T-helper 1 cell treated with Interleukin-12 subunit alpha and Interleukin-12 subunit beta and Interleukin-4 antibody, amounts not matched to agents 30 μg/mL and 1 μg/mL, for 36 hours (primary cell): ENCODE results near the gene USP32.
"Not testable (repeated sequence)": the region's sequence is repeated elsewhere in the genome, so short reads cannot be mapped to it uniquely, and the experiment has no call there.

Source experiments
- H3K27ac Mint-ChIP-seq: one replicate; pipeline ENCODE4 v1.8.0; 2021; ENCODE audit warnings: mild to moderate bottlenecking, mixed read lengths
- H3K27me3 Mint-ChIP-seq: one replicate; pipeline ENCODE4 v1.8.0; 2021; ENCODE audit warnings: low read depth, mixed read lengths
- H3K36me3 Mint-ChIP-seq: one replicate; pipeline ENCODE4 v1.8.0; 2021; ENCODE audit warnings: low read depth, mixed read lengths
- H3K4me1 Mint-ChIP-seq: one replicate; pipeline ENCODE4 v1.8.0; 2021; ENCODE audit warnings: low read depth, mixed read lengths
- H3K4me3 Mint-ChIP-seq: one replicate; pipeline ENCODE4 v1.8.0; 2021; ENCODE audit warnings: mild to moderate bottlenecking, moderate library complexity, mixed read lengths
- H3K9me3 Mint-ChIP-seq: one replicate; pipeline ENCODE4 v1.8.0; 2021; ENCODE audit warnings: mixed read lengths

The USP32 gene, protein sequence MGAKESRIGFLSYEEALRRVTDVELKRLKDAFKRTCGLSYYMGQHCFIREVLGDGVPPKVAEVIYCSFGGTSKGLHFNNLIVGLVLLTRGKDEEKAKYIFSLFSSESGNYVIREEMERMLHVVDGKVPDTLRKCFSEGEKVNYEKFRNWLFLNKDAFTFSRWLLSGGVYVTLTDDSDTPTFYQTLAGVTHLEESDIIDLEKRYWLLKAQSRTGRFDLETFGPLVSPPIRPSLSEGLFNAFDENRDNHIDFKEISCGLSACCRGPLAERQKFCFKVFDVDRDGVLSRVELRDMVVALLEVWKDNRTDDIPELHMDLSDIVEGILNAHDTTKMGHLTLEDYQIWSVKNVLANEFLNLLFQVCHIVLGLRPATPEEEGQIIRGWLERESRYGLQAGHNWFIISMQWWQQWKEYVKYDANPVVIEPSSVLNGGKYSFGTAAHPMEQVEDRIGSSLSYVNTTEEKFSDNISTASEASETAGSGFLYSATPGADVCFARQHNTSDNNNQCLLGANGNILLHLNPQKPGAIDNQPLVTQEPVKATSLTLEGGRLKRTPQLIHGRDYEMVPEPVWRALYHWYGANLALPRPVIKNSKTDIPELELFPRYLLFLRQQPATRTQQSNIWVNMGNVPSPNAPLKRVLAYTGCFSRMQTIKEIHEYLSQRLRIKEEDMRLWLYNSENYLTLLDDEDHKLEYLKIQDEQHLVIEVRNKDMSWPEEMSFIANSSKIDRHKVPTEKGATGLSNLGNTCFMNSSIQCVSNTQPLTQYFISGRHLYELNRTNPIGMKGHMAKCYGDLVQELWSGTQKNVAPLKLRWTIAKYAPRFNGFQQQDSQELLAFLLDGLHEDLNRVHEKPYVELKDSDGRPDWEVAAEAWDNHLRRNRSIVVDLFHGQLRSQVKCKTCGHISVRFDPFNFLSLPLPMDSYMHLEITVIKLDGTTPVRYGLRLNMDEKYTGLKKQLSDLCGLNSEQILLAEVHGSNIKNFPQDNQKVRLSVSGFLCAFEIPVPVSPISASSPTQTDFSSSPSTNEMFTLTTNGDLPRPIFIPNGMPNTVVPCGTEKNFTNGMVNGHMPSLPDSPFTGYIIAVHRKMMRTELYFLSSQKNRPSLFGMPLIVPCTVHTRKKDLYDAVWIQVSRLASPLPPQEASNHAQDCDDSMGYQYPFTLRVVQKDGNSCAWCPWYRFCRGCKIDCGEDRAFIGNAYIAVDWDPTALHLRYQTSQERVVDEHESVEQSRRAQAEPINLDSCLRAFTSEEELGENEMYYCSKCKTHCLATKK (N-terminal part only)

DNA sequence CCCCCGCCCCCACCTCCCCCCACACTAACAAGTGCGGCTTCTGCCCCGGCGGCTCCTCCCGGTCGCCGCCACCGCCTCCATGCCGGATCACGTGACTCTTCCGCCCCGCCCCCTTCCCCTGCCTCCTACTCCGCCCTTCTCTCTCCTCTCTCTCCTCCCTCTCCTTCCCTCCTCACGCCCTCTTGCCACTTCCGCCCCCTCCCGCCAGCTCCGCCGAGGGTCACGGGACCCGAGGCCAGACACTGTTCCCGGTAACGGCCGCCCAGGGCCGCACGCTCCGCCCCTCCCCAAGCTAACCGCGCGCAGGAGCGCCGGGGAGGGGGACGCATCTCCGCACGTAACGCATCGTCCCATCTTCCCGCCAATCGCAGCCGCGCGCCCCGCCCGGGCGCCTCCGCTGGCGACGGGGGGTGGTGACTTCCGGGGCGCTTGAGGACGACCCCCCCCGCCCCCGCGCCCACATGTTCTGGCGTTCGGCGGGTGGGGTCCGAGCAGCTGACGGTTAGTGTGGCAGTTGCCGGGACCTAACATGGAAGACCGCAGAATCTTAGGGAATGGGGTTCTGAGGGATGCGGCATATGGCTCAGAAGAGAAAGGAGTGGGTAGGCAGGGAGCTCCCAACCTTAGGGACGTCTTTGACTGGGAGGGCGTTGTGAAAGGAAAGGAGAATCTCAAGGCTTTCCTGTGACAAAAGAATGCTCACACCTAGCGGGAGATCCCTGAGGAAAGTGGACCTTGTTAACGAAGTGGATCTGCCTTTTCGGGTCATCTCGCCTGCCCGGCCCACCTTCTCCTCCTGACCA, at the start of gene USP32:
TSS of gene USP32 (minus strand) at position 92 of the 803 bp plus-strand sequence. CDS start 194 bp downstream, outside the sequence.
- no peaks in the 10 kb centered on the region for H3K9me3 Mint-ChIP-seq
- H3K4me1 Mint-ChIP-seq: peaks cover 40% of the 10 kb centered on the region
- no peaks in the 10 kb centered on the region for H3K36me3 Mint-ChIP-seq
- peak within 1 kb of the TSS; percentile 95 for H3K4me3 Mint-ChIP-seq
- H3K27me3 Mint-ChIP-seq: no peaks in the 10 kb centered on the region
- peak within 1 kb of the TSS; percentile 98 for H3K27ac Mint-ChIP-seq

DNA sequence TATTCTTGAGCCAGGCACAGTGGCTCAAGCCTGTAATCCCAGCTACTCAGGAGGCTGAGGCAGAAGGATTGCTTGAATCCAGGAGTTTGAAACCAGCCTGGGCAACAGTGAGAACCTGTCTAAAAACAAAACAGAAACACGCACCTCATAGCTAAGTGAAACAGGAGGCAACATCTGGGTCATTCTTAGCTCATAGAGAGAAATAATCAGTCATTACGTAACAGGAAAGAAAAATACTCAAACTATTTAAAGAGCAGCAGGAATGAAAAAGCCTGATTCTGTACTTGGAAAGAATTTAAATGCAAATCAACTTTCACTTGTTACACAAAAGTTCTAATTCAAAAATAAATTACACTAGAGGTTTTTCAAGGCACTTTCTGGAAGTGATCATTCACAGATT, 47.6 kb upstream of the USP32 start:
- Mint-ChIP-seq H3K36me3 (no peaks in the 10 kb centered on the region), H3K27ac (no peak overlapping the region), H3K9me3 (no peaks in the 10 kb centered on the region), H3K27me3 (no peaks in the 10 kb centered on the region), H3K4me1 (peaks cover 3% of the 10 kb centered on the region), H3K4me3 (no peak overlapping the region)

DNA sequence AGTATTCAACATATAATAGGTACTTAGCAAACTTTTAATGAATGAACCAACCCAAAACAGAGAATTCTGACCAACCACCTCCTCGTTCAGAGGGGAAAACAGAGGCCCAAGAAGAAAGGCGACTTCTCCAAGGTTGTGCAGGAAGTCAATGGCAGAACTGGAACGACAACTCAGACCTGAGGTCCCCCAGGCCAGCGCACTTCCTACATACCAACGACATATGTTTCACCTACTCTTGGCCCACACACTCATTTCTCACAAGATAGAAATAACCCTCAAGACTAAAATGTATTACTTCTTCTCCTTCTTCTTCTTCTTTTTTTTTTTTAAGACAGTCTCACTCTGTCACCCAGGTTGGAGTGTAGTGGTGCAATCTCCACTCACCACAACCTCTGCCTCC, 44.7 kb upstream of the USP32 start:
- no peaks in the 10 kb centered on the region for H3K9me3 Mint-ChIP-seq
- no peak overlapping the region for H3K4me3 Mint-ChIP-seq
- peaks cover 2% of the 10 kb centered on the region for H3K36me3 Mint-ChIP-seq
- H3K27ac Mint-ChIP-seq: no peak overlapping the region
- H3K27me3 Mint-ChIP-seq: peaks cover 1% of the 10 kb centered on the region
- peaks cover 4% of the 10 kb centered on the region for H3K4me1 Mint-ChIP-seq

DNA sequence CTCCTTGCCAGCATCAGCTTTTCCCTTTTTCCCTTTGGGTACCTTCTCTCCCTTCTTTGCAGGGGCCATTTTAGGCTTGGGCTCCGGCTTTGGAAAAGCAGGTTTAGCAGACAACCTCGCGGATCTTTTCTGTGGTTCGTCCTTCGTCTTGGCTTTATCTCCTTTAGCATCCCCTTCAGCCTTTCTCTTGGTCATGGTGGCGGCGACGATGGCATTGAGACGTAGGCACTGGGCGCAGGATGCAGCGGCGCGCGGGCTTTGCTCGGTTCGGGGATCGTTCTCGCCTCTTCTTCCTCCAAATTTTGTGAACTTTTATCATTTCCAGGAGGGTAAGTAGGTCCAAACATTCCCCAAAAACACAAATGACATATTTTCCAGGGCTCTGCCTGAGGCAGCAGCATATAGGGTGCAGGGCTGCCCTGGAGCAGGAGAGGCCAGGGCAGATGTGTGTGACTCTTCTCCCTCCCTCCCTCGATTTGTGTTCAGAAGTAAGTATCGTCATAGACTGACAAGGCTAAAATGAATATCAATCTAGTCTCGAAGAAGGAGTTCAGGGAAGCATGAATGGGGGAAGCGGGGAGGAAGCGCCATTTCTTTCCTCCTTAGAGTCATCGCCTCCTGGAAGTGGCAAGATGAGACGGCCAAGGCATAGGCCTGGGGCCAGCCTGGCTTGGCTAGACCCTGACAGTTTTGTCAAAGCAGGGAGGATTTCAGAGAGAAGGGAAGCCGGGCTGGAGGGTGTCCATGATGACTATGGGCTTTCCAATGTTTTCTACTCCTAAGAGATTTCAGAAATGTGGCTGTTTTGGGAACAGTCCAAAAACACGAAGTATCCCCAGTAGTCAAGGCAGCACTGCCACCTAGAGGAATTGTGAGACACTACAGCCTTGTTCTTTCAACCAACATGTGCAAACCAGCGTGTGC, 43.6 kb upstream of the USP32 start:
- Mint-ChIP-seq H3K27ac (no peak overlapping the region), H3K4me3 (no peak overlapping the region), H3K4me1 (peaks cover 4% of the 10 kb centered on the region), H3K27me3 (peaks cover 10% of the 10 kb centered on the region), H3K36me3 (peaks cover 2% of the 10 kb centered on the region), H3K9me3 (no peaks in the 10 kb centered on the region)

DNA sequence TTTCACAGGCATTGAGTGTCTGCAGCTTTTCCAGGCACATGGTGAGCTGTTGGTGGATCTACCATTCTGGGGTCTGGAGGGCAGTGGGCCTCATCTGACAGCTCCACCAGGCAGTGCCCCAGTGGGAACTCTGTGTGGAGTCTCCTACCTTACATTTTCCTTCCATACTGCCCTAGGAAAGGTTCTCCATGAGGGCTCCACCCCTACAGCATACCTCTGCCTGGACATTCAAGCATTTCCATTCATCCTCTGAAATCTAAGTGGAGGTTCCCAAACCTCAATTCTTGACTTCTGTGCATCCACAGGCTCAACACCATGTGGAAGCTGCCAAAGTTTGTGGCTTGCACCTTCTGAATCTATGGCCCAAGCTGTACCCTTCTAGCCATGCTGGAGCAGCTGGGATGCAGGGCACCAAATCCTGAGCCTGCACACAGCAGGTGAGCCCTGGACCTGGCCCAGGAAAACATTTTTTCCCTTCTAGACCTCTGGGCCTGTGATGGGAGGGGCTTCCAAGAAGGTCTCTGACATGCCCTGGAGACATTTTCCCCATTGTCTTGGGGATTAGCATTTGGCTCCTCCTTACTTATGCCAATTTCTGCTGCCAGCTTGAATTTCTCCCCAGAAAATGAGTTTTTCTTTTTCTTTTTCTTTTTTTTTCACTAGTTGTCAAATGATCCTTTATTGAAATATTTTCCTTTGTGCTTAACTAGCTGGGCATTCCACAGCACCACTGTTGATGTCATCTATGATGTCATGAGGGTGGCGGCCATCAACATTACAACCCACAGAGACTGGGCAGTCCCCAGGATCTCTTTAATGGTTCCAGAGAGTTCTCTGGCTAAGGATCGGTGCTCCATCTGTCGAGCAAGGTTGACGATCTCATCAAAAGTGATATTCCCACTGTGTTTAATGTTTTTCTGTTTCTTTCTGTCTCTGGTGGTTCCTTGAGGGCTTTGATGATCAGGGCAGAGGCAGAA, 41.4 kb upstream of the USP32 start:
- H3K36me3 Mint-ChIP-seq, H3K9me3 Mint-ChIP-seq, H3K27ac Mint-ChIP-seq, H3K4me3 Mint-ChIP-seq, H3K4me1 Mint-ChIP-seq: not testable (repeated sequence)
- H3K27me3 Mint-ChIP-seq: peaks cover 10% of the 10 kb centered on the region

DNA sequence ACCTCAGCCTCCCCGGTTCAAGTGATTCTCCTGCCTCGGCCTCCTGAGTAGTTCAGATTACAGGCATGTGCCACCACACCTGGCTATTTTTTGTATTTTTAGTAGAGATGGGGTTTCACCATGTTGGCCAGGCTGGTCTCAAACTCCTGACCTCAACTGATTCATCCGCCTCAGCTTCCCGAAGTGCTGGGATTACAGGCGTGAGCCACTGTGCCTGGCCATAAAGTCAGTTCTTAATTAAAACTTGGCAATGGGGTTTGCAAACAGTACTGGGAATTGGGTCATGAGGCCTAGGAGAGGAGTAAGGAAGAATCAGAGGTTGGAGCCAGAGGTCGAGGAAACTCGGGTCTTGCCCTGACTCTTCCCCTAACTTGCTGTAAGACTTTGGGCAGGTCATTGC, 38.6 kb upstream of the USP32 start:
- not testable (repeated sequence) for H3K36me3 Mint-ChIP-seq, H3K27ac Mint-ChIP-seq, H3K9me3 Mint-ChIP-seq, H3K4me3 Mint-ChIP-seq, H3K4me1 Mint-ChIP-seq
- H3K27me3 Mint-ChIP-seq: peaks cover 15% of the 10 kb centered on the region

DNA sequence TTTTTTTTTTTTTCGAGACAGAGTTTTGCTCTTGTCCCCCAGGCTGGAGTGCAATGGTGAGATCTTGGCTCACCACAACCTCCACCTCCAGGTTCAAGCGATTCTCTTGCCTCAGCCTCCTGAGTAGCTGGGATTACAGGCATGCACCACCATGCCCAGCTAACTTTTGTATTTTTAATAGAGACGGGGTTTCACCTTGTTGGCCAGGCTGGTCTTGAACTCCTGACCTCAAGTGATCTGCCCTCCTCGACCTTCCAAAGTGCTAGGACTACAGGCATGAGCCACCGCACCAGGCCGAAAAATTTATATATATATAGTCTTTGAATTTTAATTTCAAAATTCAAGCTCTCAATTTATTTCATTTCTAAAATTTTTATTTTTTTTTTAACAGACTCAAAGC, 36.6 kb upstream of the USP32 start:
- peaks cover 15% of the 10 kb centered on the region for H3K27me3 Mint-ChIP-seq
- not testable (repeated sequence) for H3K4me1 Mint-ChIP-seq, H3K4me3 Mint-ChIP-seq, H3K27ac Mint-ChIP-seq, H3K36me3 Mint-ChIP-seq, H3K9me3 Mint-ChIP-seq

DNA sequence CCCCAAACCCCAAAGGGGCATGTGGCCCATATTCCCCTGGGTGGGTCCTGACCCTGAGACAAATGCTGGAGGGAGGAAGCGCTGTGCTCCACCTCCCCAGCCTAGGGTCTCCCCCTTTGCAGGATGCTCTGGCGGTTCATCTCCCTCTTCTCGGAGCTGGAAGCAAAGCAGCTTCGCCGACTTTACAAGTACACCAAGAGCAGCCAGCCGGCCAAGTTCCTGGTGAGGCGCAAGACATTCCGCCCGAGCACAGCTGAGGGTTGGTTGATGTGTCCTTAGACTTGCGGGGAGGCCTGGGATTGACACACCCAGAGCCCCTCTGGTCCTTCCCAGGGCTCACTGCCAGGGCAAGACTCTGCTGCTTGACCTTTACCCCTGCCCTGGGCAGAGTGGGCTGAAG, 34.7 kb upstream of the USP32 start:
- Mint-ChIP-seq H3K4me1 (no peaks in the 10 kb centered on the region), H3K27me3 (peaks cover 13% of the 10 kb centered on the region), H3K27ac (no peak overlapping the region), H3K9me3 (no peaks in the 10 kb centered on the region), H3K4me3 (no peak overlapping the region), H3K36me3 (no peaks in the 10 kb centered on the region)

DNA sequence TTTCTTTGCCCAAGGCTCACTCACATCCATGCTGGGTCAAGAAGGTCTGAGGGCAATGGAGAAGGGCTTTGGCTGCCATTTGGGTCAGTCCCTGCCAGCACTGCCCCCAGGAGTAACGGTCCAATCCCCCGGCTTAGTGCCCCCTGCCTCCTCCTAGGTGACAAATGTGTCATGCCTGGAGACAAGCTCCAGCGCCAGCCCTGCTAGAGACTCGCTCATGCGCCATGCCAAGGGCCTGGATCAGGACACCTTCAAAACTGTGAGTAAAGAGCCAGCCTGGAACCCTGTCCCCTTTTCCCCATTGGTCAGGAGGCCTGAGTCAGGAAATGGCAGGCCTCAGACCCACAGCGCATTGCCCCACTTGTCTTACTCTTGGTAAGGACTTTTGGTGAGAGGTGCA, 33.7 kb upstream of the USP32 start:
- H3K9me3 Mint-ChIP-seq: no peaks in the 10 kb centered on the region
- H3K4me3 Mint-ChIP-seq: no peak overlapping the region
- peaks cover 5% of the 10 kb centered on the region for H3K4me1 Mint-ChIP-seq
- no peak overlapping the region for H3K27ac Mint-ChIP-seq
- H3K36me3 Mint-ChIP-seq: no peaks in the 10 kb centered on the region
- H3K27me3 Mint-ChIP-seq: peaks cover 5% of the 10 kb centered on the region

DNA sequence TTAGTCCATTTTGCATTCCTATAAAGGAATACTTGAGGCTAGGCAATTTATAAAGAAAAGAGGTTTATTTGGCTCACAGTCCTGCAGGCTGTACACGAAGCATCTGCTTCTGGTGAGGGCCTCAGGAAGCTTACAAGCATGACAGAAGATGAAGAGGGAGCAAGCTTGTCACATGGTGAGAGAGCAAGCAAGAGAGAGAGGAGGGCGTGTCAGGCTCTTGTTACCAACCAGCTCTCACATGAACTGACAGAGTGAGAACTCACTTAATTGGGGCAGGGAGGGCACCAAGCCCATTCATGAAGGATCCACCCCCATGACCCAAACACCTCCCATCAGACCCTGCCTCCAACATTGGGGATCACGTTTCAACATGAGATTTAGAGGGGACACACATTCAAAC, 31.9 kb upstream of the USP32 start:
- Mint-ChIP-seq H3K27ac (no peak overlapping the region), H3K9me3 (no peaks in the 10 kb centered on the region), H3K4me3 (no peak overlapping the region)

DNA sequence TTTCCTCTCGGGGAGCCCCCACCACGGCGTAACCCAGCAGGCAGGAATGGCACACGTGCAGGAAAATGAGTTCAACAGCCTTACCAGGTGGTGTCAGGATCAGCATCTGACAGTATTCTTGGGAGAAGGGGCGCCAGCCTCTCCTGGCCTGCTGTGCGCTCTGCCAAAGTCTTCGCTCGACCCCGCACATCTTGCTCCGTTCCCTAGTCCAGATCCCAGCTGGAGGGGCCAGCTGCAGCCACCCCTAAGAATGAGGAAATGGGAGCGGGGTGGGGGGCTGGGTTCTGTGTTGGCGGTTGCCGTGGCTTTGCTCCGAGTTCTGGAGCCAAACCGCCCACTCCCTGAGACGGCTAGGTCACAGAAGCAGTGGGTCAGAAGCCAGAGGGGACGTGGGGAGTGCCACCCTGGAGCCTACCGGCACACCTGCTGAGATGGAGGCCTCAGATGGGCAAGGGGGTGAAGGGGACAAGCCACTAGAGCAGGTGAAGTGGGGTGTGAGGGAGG, 30.3 kb upstream of the USP32 start, which contains the start of gene CHCT1:
TSS of gene CHCT1 (plus strand) at position 328 of the 504 bp plus-strand sequence. CDS start at position 432, 104 bp downstream.
- Mint-ChIP-seq H3K9me3 (no peaks in the 10 kb centered on the region), H3K4me3 (peak within 1 kb of the TSS; percentile 77), H3K4me1 (peaks cover 5% of the 10 kb centered on the region), H3K36me3 (no peaks in the 10 kb centered on the region), H3K27me3 (peaks cover 7% of the 10 kb centered on the region), H3K27ac (peak within 1 kb of the TSS; percentile 58)

More for the DNA sequence above, 31.9 kb upstream of the USP32 start:
- Mint-ChIP-seq H3K27me3 (peaks cover 8% of the 10 kb centered on the region), H3K4me1 (peaks cover 5% of the 10 kb centered on the region), H3K36me3 (no peaks in the 10 kb centered on the region)
